Activated CD4-positive, alpha-beta T cell treated with anti-CD3 and anti-CD28 coated beads, Interleukin-2, amount 10 ng/mL, durations not matched to agents 24 days and 14 days (primary cell): ENCODE measurements around the gene HDGFL2. TPM values are rescaled to one million over a fixed set of nuclear protein-coding genes. Genes with fewer than 3 reads are reported as not detected.

Source experiments
- DNase-seq: peaks from one replicate; pipeline ENCODE4 v3.0.0; 2022
- H3K27ac Mint-ChIP-seq: one replicate; pipeline ENCODE4 v1.8.0; 2022; ENCODE audit warnings: mild to moderate bottlenecking, mixed read lengths
- H3K27me3 Mint-ChIP-seq: one replicate; pipeline ENCODE4 v1.8.0; 2022; ENCODE audit warnings: mixed read lengths
- H3K36me3 Mint-ChIP-seq: one replicate; pipeline ENCODE4 v1.8.0; 2022; ENCODE audit warnings: low read depth, mild to moderate bottlenecking, mixed read lengths
- H3K4me1 Mint-ChIP-seq: one replicate; pipeline ENCODE4 v1.8.0; 2021; ENCODE audit warnings: mixed read lengths
- H3K4me3 Mint-ChIP-seq: one replicate; pipeline ENCODE4 v1.8.0; 2022; ENCODE audit warnings: mild to moderate bottlenecking, moderate library complexity, mixed read lengths
- H3K9me3 Mint-ChIP-seq: one replicate; pipeline ENCODE4 v1.8.0; 2021; ENCODE audit warnings: mixed read lengths
- intact Hi-C: fragments of 100-400 bp; cut with micrococcal nuclease; formaldehyde crosslinking; loops from one replicate; pipeline ENCODE4 v1.15.1; 2023
- total RNA-seq: library from RNA; stranded (reverse); gene quantifications from 2 replicates; pipeline ENCODE4 v1.2.3, GENCODE V29; 2022

The HDGFL2 gene
- total RNA-seq, 1 donor from 2014 or later, result 72.7 TPM

DNA sequence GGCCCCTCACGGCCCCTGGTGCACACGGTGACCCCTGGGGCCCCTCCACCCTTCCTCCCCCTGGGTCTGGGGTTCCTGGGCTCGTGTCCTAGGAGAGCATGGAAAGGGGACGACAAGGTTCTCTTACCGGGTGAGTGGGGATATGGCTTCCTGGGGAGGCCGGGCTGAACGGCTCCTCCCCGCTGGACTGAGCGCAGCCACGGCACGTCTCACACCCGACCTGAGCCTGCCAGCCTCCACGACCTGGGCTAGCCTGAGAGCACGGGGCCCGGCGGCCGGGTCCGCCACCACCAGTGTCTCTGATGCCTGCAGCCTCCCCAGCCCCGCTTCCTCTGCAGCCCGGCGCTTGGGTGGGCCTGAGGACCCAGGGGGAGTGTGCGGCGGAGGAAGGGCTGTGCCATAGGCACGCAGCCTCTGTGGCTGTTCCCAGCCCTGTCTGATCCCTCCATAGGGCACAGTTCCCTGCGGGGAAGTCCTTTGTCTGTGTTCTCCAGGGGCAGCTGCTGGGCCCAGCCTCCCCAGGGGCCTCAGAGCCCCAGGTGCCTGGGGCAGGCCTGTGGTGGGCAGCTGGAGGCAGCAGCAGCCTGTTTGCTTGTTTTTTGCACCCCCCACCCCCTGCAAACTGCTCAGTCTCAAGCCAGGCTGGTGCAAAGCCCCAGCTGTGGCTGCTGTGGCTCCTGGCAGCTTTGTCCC is 31.2 kb downstream of the HDGFL2 start:
- Mint-ChIP-seq H3K4me1 (peaks cover 8% of the 10 kb centered on the region), H3K36me3 (peaks cover 18% of the 10 kb centered on the region), H3K4me3 (no peak overlapping the region), H3K9me3 (no peaks in the 10 kb centered on the region), H3K27me3 (no peaks in the 10 kb centered on the region), H3K27ac (no peak overlapping the region)
- no peak for DNase-seq
- intact Hi-C loops, result no loop called here

DNA sequence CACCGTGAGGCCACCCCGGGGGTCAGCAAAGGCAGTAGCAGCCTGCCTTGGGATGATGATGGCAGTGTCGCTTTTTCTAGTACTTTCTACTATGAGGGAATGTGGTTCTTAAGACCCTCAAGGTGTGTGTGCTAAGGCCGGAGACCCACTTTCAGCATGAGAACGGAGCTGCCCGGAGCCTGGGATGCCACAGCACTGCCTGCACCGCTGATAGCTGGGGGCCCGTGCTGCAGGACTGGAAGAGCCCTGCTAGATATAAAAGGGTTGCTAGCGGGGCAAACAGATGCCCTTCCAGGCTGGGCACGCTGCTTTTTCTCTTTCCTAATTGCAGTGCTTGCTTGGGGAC is 31.7 kb downstream of the HDGFL2 start:
- Mint-ChIP-seq H3K4me3 (no peak overlapping the region), H3K27ac (no peak overlapping the region), H3K27me3 (no peaks in the 10 kb centered on the region), H3K4me1 (peaks cover 8% of the 10 kb centered on the region), H3K9me3 (no peaks in the 10 kb centered on the region), H3K36me3 (peaks cover 17% of the 10 kb centered on the region)
- no peak for DNase-seq
- intact Hi-C loops, result no loop called here

DNA sequence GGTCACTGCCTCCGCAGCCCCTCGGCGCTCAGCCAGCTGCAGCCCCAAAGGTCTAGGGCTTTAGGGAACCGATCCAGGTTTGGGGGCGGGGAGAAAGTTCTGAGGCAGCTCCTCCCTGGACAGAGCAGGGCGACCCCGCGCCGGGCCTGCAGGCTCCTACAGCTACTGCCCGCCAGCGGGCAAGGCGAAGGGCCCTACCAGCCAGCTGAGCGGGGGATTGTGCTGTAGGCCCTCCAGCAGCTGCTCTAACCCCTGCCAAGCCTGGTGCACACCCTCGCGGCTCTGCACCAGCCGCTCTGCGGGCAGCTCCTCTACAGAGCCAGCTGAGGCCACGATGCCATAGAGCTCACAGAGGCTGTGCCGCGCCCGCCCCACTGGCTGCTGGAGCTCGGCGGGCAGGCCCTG is 32.2 kb downstream of the HDGFL2 start:
- Mint-ChIP-seq H3K27ac (no peak overlapping the region), H3K4me3 (no peak overlapping the region), H3K9me3 (no peaks in the 10 kb centered on the region), H3K27me3 (no peaks in the 10 kb centered on the region), H3K4me1 (peaks cover 8% of the 10 kb centered on the region), H3K36me3 (peaks cover 16% of the 10 kb centered on the region)
- DNase-seq, result no peak
- intact Hi-C loops, result no loop called here

DNA sequence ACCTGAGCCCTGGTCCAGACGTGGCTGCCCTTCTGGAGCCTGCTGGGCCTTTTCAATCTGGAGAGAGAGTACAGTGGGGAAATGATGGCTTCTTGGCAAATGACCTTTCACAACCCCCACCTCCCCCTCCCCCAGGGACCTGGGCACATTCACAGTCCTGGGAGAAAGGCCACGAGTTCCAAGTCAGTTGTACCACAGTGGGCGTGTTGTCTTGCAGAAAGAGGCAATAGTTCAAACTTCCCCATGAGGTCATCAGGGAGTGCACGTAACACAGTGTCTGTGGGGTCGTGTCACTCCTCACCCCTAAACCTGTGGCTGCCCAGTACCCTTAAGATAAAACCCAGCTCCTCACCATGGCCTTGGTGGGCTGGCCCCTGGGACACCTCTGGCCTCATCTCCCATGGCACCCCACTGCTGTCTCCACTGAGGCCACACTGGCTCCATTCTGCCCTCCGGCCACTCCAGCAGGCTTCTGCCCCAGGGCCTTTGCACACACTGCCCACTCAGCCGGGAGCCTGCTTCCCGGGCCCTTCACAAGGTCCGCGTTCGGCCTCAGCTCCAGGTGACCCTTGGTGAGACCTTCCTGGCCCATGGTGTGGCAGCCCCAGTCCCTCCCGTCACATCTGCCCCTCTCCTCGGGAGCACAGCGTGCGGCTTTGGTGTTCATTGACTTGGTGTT is 32.9 kb downstream of the HDGFL2 start:
- H3K4me1 Mint-ChIP-seq, result peaks cover 8% of the 10 kb centered on the region
- no peaks in the 10 kb centered on the region for H3K27me3 Mint-ChIP-seq
- H3K27ac Mint-ChIP-seq, result no peak overlapping the region
- intact Hi-C loops, result no loop called here
- no peak for DNase-seq
- H3K9me3 Mint-ChIP-seq, result no peaks in the 10 kb centered on the region
- H3K36me3 Mint-ChIP-seq, result peaks cover 11% of the 10 kb centered on the region
- H3K4me3 Mint-ChIP-seq, result no peak overlapping the region

DNA sequence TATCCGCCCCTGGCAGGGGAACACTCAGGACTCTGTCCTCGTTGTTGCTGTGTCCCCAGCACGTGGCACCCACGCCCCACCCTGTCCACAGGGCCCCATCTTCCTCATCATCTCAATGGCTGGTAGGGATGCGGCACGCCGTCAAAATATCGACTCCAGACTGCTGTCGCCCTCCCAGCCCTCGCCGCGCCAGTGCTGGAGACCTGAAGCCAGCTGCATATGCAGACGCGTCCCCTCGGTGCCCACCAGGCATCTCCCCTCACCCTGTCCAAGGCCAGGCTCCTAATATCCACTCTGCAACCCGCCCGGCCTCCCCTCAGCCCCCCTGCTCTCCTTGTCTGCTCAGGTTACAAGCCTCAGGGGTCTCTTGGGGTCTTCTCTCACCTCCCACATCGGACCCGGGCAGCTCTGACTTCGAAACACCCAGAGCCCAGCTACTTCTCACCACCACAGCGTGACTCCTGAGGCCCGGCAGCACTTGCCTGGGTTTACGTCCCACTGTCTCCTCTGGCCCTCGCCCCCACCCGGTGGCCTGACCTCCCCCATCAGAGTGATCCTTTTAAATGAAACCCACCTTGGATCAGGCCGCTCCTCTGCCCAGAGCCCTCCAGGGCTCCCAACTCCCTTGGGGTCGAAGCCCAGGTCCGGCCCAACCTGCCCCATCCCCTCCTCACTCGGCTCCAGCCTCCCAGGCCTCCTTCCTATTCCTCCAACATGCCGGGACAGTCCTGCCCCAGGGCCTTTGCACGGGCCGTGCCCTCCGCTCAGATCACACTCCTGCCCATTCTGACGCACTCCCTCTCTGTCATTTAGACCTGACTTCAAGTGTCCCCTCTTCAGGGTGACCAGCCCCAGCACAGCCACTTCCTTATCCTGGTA is 33.7 kb downstream of the HDGFL2 start:
- DNase-seq, result no peak
- intact Hi-C loops, result no loop called here
- peaks cover 9% of the 10 kb centered on the region for H3K36me3 Mint-ChIP-seq
- no peak overlapping the region for H3K4me3 Mint-ChIP-seq
- no peaks in the 10 kb centered on the region for H3K9me3 Mint-ChIP-seq
- H3K27ac Mint-ChIP-seq, result peak overlapping the region; percentile 43
- peaks cover 8% of the 10 kb centered on the region for H3K4me1 Mint-ChIP-seq
- no peaks in the 10 kb centered on the region for H3K27me3 Mint-ChIP-seq

DNA sequence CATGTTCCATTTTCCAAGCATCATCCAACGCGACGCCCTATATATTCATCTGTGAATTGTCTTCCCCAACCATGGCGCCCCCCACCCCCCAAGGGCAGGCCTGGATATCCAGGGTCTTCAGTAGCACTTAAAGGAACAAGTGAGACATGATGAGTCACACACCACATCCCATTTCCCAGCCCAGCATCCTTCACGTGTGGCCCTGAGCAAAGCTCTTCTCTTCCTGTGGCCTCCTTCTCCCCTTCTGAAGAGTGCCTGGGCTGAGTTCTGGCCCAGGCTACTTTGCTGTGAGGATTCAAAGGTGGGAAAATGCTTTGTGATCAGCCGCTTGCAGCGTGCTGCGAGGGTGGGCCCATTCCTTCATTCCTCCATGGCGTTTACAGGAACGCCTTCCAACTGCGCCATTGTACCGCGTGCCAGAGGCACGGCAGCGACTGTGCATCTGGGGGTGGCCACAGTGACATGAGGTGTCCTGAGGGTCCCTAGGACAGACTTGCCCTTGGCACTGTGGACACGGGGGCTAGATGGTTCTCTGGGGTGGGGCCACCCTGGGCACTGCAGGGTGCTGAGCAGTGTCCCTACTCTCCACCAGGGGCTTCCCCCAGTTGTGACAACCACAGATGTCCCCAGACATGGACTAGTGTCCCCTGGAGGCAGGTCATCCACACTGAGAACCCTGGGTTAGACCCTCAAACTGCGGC is 34.5 kb downstream of the HDGFL2 start:
- H3K27me3 Mint-ChIP-seq, result no peaks in the 10 kb centered on the region
- no peak for DNase-seq
- H3K27ac Mint-ChIP-seq, result peak overlapping the region; percentile 43
- intact Hi-C loops, result no loop called here
- no peak overlapping the region for H3K4me3 Mint-ChIP-seq
- peaks cover 9% of the 10 kb centered on the region for H3K36me3 Mint-ChIP-seq
- H3K4me1 Mint-ChIP-seq, result peaks cover 8% of the 10 kb centered on the region
- H3K9me3 Mint-ChIP-seq, result no peaks in the 10 kb centered on the region

DNA sequence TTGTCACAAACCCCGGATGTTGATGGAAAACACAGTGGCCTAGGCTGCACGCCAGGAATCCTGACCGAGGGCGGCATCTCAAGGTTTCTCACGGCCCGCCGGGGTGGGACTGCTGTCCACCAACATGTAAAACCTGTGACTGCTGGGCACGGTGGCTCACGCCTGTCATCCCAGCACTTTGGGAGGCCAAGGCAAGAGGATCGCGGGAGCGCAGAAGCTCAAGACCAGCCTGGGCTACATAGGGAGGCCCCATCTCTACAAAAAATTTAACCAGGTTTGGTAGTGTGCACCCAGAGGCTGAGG is 35.0 kb downstream of the HDGFL2 start:
- no peak overlapping the region for H3K27ac Mint-ChIP-seq
- intact Hi-C loops, result no loop called here

DNA sequence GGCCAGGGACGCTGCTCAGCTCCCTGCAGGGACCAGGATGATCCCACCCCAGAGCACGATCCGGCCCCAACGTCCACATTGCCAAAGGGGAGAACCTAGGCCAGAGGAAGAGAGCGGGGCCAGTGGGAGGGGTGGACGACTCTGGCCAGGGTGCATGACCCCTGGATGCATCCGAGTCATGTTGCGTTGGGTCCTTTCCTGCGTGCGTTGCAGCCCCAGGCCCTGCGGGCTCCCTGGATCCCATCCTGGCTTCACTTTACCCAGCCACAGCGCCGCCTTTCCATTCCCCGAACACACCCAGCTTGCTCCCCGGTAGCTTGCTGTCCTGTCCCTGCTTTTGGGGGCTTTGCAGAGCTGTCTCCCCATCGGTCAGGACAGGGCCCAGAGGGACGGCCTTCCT is 35.7 kb downstream of the HDGFL2 start:
- peaks cover 8% of the 10 kb centered on the region for H3K4me1 Mint-ChIP-seq
- DNase-seq, result no peak
- H3K27me3 Mint-ChIP-seq, result no peaks in the 10 kb centered on the region
- intact Hi-C loops, result no loop called here
- no peak overlapping the region for H3K4me3 Mint-ChIP-seq
- no peaks in the 10 kb centered on the region for H3K9me3 Mint-ChIP-seq
- no peak overlapping the region for H3K27ac Mint-ChIP-seq
- peaks cover 7% of the 10 kb centered on the region for H3K36me3 Mint-ChIP-seq

More for the DNA sequence above, 35.0 kb downstream of the HDGFL2 start:
- Mint-ChIP-seq H3K4me3 (no peak overlapping the region), H3K36me3 (peaks cover 8% of the 10 kb centered on the region), H3K27me3 (no peaks in the 10 kb centered on the region), H3K9me3 (no peaks in the 10 kb centered on the region), H3K4me1 (peaks cover 8% of the 10 kb centered on the region)
- no peak for DNase-seq

DNA sequence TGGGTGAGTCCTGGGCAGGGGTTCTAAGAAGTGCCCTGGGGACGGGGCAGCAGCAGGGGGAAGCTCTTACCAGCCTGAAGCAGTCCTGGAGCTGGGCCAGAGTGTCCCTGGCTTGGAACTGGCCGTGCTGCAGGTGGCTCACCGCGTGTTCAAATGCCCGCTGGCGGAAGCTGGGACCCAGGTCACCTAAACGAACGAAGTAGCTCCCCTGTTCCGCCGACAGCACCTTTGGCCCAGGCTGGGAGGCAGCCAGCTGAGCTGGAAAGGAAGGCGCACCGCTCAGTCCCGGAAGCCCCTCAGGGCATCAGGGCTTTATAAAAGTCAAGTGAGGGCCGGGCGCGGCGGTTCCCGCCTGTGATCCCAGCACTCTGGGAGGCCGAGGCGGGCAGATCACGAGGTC is 36.6 kb downstream of the HDGFL2 start:
- H3K9me3 Mint-ChIP-seq, result no peaks in the 10 kb centered on the region
- H3K36me3 Mint-ChIP-seq, result peaks cover 7% of the 10 kb centered on the region
- H3K4me3 Mint-ChIP-seq, result no peak overlapping the region
- no peak overlapping the region for H3K27ac Mint-ChIP-seq
- intact Hi-C loops, result no loop called here
- peaks cover 8% of the 10 kb centered on the region for H3K4me1 Mint-ChIP-seq
- no peak for DNase-seq
- no peaks in the 10 kb centered on the region for H3K27me3 Mint-ChIP-seq

DNA sequence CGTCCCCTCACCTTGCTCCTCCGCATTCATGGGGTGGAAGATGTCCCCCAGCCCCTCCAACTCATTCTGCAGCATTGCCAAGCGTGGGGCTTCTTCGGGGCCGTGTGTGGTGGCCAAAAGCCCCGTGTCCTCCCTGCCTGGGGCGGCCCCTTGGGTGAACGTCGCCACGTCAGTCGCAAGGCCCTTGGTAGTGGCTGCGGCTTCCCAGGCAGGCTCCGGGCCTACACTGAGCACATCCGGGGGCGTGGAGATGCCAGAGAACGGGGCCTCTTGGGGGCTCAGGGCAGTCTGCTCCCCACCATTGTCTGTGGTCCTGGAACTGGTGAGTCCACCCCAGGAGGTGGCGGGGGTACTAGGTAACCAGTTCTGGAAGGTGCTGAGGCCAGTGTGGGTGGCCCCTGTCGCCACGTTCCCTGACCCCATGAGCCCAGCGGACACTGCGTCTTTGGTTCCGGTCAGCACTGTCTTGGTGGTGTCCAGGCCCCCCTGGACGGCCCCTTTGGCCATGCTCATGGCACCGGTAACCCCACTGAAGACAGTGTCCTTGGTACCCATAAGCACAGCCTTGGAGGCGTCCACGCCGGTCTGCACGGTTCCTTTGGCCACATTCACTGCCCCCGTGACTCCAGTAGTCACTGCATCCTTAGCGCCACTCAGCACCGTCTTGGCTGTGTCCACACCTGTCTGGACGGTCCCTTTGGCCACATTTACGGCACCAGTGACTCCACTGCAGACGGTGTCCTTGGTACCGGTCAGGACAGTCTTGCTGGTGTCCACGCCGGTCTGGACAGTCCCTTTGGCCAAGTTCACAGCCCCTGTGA is 38.5 kb downstream of the HDGFL2 start:
- no peak for DNase-seq
- Mint-ChIP-seq H3K9me3 (no peaks in the 10 kb centered on the region), H3K4me3 (no peak overlapping the region), H3K27ac (no peak overlapping the region), H3K36me3 (peaks cover 4% of the 10 kb centered on the region), H3K27me3 (no peaks in the 10 kb centered on the region), H3K4me1 (peaks cover 8% of the 10 kb centered on the region)
- intact Hi-C loops, result no loop called here

DNA sequence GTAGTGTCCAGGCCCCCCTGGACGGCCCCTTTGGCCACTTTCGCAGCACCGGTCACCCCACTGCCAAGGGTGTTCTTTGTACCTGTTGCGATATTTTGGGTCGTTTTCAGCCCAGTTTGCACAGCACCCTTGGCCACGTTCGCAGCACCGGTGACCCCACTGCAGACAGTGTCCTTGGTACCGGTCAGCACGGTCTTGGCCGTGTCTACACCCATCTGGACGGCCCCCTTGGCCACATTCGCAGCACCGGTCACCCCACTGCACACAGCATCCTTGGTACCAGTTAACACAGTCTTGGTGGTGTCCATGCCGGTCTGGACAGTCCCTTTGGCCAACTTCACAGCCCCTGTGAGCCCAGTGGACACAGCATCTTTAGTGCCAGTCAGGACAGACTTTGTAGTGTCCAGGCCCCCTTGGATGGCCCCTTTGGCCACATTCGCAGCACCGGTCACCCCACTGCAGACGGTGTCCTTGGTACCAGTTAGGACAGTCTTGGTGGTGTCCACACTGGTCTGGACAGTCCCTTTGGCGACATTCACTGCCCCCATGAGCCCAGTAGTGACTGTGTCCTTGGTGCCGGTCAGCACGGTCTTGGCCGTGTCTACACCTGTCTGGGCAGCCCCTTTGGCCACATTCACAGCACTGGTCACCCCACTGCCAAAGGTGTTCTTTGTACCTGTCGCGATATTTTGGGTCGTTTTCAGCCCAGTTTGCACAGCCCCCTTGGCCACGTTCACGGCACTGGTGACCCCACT is 39.4 kb downstream of the HDGFL2 start:
- DNase-seq, result no peak
- Mint-ChIP-seq H3K27ac (no peak overlapping the region), H3K4me1 (peaks cover 3% of the 10 kb centered on the region), H3K27me3 (no peaks in the 10 kb centered on the region), H3K36me3 (no peaks in the 10 kb centered on the region), H3K9me3 (no peaks in the 10 kb centered on the region), H3K4me3 (no peak overlapping the region)
- intact Hi-C loops, result no loop called here

DNA sequence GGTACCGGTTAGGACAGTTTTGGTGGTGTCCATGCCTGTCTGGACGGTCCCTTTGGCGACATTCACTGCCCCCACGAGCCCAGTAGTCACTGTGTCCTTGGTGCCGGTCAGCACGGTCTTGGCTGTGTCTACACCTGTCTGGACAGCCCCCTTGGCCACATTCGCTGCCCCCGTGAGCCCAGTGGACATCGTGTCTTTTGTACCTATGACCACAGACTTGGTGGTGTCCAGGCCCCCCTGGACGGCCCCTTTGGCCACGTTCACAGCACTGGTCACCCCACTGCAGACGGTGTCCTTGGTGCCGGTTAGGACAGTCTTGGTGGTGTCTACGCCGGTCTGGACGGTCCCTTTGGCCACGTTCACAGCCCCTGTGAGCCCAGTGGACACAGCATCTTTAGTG is 40.0 kb downstream of the HDGFL2 start:
- H3K4me3 Mint-ChIP-seq, result no peak overlapping the region
- DNase-seq, result no peak
- H3K27me3 Mint-ChIP-seq, result no peaks in the 10 kb centered on the region
- no peaks in the 10 kb centered on the region for H3K4me1 Mint-ChIP-seq
- H3K9me3 Mint-ChIP-seq, result no peaks in the 10 kb centered on the region
- no peak overlapping the region for H3K27ac Mint-ChIP-seq
- no peaks in the 10 kb centered on the region for H3K36me3 Mint-ChIP-seq
- intact Hi-C loops, result no loop called here

DNA sequence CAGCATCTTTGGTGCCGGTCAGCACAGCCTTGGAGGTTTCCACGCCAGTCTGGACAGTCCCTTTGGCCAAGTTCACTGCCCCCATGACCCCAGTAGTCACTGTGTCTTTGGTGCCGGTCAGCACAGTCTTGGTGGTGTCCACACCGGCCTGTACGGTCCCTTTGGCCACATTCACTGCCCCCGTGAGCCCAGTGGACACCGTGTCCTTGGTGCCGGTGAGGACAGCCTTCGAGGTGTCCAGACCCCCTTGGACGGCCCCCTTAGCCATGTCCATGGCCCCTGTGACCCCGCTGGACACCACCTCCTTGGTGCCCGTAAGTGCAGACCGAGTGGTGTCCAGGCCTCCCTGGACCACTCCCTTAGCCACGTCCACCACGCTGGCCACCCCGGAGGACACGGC is 41.2 kb downstream of the HDGFL2 start:
- Mint-ChIP-seq H3K4me1 (no peaks in the 10 kb centered on the region), H3K9me3 (no peaks in the 10 kb centered on the region), H3K4me3 (no peak overlapping the region), H3K27me3 (no peaks in the 10 kb centered on the region), H3K27ac (no peak overlapping the region), H3K36me3 (no peaks in the 10 kb centered on the region)
- intact Hi-C loops, result no loop called here
- no peak for DNase-seq
